Lower leg skin (tissue), 3 donors: ENCODE data around the gene AKAP5.

Experiments
- POLR2A ChIP-seq, 2 donors: fragments of 450-650 bp; IDR thresholded peaks; one replicate each; pipeline ENCODE4 v1.6.1; 2016 to 2017; ENCODE audit warnings: antibody characterized with exemption in 2 of 2, mild to moderate bottlenecking in 1 of 2, moderate library complexity in 1 of 2
- TF ChIP-seq, protein P1 (sequence below), 3 donors: fragments of 450-650 bp; IDR thresholded peaks; one replicate each; pipeline ENCODE4 v1.5.1; 2016; ENCODE audit warnings: antibody characterized with exemption in 3 of 3, mild to moderate bottlenecking in 3 of 3, moderate library complexity in 2 of 3

GRCh38 chr14:64434528-64434927 lies 30.8 kb upstream of the AKAP5 start:
- TF ChIP-seq, protein P1, sequence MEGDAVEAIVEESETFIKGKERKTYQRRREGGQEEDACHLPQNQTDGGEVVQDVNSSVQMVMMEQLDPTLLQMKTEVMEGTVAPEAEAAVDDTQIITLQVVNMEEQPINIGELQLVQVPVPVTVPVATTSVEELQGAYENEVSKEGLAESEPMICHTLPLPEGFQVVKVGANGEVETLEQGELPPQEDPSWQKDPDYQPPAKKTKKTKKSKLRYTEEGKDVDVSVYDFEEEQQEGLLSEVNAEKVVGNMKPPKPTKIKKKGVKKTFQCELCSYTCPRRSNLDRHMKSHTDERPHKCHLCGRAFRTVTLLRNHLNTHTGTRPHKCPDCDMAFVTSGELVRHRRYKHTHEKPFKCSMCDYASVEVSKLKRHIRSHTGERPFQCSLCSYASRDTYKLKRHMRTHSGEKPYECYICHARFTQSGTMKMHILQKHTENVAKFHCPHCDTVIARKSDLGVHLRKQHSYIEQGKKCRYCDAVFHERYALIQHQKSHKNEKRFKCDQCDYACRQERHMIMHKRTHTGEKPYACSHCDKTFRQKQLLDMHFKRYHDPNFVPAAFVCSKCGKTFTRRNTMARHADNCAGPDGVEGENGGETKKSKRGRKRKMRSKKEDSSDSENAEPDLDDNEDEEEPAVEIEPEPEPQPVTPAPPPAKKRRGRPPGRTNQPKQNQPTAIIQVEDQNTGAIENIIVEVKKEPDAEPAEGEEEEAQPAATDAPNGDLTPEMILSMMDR (IDR thresholded peaks at IDR 0.05) = no peak
- no peak for TF ChIP-seq POLR2A (IDR thresholded peaks at IDR 0.05)
